Ectodermal cell (in vitro differentiated cells): ENCODE data around the gene ARL15.

Source experiments
- H3K27ac ChIP-seq: 2 replicates; pipeline ENCODE4 v1.7.0; 2013; ENCODE audit warnings: mild to moderate bottlenecking, low read depth, low read length; ENCODE audit not compliant: insufficient read depth, poor library complexity, severe bottlenecking
- H3K27me3 ChIP-seq: 2 replicates; pipeline ENCODE4 v1.7.0; 2013; ENCODE audit warnings: mild to moderate bottlenecking, low read length; ENCODE audit not compliant: insufficient read depth, control insufficient read depth, poor library complexity, severe bottlenecking
- H3K36me3 ChIP-seq: one replicate; pipeline ENCODE4 v1.7.0; 2013; ENCODE audit warnings: low read length; ENCODE audit not compliant: control insufficient read depth, insufficient read depth
- H3K4me1 ChIP-seq: one replicate; pipeline ENCODE4 v1.7.0; 2013; ENCODE audit warnings: low read length; ENCODE audit not compliant: control insufficient read depth, insufficient read depth
- H3K4me3 ChIP-seq: 2 replicates; pipeline ENCODE4 v1.7.0; 2013; ENCODE audit warnings: low read depth, low read length, control low read depth; ENCODE audit not compliant: insufficient read depth
- H3K9me3 ChIP-seq: 2 replicates; pipeline ENCODE4 v1.7.0; 2013; ENCODE audit warnings: mild to moderate bottlenecking, low read length, moderate library complexity; ENCODE audit not compliant: control insufficient read depth
- WGBS, 2 experiments: methylation state at CpG; one replicate each; pipeline ENCODE4 v1.1.7; 2013; ENCODE audit warnings: missing lambda C conversion rate in 2 of 2; 5-methylcytosine and 5-hydroxymethylcytosine counted together

ARL15 gene

DNA sequence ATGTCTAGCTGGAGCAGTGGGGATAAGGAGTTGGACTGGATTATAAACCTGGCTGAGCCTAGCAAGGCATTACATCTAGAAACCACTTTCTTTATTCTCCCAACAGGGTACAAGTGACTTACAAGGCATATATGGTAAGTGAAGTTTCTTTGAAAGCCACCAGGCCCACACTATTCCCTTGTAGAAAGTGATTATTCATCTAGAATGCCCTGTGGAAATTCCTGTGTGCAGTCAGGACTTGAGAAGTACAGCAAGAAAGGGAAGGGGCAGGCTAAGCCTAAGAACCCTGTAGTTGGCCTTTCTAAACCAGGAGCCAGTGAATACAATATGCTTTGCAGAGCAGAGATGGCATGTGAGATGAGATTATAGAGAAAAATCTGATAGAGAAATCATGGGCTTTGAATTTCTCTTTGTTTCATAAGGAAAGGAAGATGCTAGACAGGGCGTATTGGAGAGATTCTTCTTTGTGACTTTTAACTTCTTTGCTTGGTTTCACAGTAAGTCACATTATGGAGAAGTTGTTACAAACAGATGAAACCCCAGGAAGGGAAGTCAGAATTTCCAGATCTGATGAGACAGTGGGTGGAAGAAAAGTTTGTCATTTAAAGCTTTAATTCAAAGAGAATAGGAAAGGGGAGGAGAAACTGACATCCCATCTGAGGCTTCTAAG lies 428.2 kb downstream of the ARL15 start:
- no peak overlapping the region for H3K4me3 ChIP-seq
- no peaks in the 10 kb centered on the region for H3K36me3 ChIP-seq
- 74 to 77% methylated on average over 1 of the region's 1 CpG for WGBS, 2 experiments
- H3K27ac ChIP-seq: no peak overlapping the region
- no peaks in the 10 kb centered on the region for H3K9me3 ChIP-seq
- no peaks in the 10 kb centered on the region for H3K27me3 ChIP-seq
- peaks cover 32% of the 10 kb centered on the region for H3K4me1 ChIP-seq

DNA sequence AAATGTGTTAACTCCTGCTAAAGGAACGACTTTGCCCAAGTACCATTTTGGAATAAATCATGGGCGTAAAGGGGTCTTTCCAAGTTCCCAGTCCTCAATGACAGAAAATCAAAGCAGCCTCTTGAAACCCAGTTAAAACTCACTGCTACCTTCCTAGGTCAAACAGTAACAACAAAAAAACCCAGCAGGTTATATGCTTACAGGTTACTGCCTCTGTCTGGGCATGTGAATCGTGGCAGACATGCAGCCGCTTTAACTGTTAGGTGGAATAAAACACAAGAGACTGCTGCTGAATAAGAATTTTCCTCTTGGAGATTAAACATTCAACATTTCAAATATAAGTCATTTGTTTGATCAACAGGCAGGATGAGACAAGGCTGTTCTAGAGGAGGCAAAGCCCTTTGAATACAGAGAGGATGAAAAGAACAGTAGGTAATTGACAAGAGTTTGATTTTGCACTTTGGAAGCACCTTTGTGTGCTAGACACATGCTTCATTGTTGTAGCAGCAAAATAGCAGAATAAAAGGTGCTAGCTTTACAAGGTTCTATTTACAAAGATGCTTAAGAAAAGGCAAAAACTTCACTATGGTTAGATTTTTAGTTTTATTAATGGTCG lies 430.6 kb downstream of the ARL15 start:
- Histone ChIP-seq H3K9me3 (no peaks in the 10 kb centered on the region), H3K4me1 (peaks cover 29% of the 10 kb centered on the region), H3K4me3 (no peak overlapping the region), H3K36me3 (no peaks in the 10 kb centered on the region), H3K27me3 (no peaks in the 10 kb centered on the region), H3K27ac (no peak overlapping the region)
- WGBS, 2 experiments: 65 to 75% methylated on average over 4 to 5 of the region's 5 CpGs

DNA sequence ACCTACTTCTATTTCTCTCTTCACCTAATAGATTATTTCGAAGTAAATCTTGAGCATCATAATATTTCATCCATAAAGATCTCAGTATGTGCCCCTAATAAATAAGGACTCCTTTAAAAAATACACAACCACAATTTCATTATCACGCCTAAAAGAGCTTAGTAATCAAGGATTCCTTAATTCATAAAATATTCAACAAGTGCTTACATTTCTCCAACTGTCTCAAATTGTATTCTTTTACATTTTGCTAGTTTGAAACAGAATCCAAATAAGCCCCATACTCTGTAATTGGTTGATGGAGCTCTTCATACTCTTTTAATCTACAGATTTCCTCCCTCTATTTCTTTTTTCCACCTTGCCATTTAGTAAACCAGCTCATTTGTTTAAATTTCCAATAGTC lies 432.4 kb downstream of the ARL15 start:
- Histone ChIP-seq H3K4me3 (no peak overlapping the region), H3K4me1 (peaks cover 19% of the 10 kb centered on the region), H3K27me3 (no peaks in the 10 kb centered on the region), H3K9me3 (no peaks in the 10 kb centered on the region), H3K27ac (no peak overlapping the region), H3K36me3 (no peaks in the 10 kb centered on the region)
- 95 to 96% methylated on average over 2 of the region's 2 CpGs for WGBS, 2 experiments

DNA sequence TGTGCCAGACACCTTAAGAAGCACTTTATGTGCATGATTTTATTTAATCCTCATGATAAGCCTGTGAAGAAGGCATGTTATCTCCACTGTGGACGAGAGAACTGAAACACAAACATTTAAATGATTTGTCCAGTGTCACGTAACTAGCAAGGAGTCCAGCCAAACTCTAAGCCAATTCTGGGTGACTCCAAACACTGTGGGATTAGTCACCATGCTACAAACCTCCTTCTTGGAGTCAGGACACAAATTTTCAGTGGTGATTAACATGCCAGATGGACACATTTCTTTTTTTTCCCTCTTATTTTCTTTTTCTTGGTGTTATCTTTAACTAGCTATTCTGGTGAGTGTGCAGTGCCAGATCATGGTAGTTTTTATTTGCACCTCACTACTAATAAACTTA lies 433.1 kb downstream of the ARL15 start:
- H3K27me3 ChIP-seq: no peaks in the 10 kb centered on the region
- 95% methylated on average over 2 of the region's 2 CpGs for WGBS, 2 experiments
- no peak overlapping the region for H3K4me3 ChIP-seq
- H3K4me1 ChIP-seq: peaks cover 11% of the 10 kb centered on the region
- H3K27ac ChIP-seq: no peak overlapping the region
- no peaks in the 10 kb centered on the region for H3K36me3 ChIP-seq
- H3K9me3 ChIP-seq: no peaks in the 10 kb centered on the region

DNA sequence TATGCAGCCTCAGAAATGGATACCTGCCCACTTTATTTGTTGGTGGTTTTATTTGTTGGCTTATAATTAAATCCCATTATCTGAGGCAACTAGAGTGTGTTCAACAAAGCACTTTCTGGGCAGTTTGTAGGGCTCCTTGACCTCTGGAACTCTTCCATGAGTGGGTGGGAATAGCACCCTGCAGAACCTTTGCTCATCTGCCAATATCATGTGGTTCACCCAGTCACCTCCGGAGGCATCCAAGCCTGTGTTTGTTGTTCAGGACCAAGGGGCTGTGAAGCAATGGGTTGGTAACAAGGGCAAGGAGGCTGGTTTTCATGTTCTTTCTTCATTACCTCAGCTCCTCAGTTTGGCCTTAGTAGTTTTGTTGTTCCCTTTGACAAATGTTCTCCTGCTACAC lies 436.0 kb downstream of the ARL15 start:
- Histone ChIP-seq H3K27me3 (no peaks in the 10 kb centered on the region), H3K27ac (no peak overlapping the region), H3K4me3 (no peak overlapping the region), H3K9me3 (no peaks in the 10 kb centered on the region), H3K36me3 (no peaks in the 10 kb centered on the region), H3K4me1 (no peaks in the 10 kb centered on the region)
- WGBS, 2 experiments: 100% methylated on average over 1 of the region's 1 CpG

DNA sequence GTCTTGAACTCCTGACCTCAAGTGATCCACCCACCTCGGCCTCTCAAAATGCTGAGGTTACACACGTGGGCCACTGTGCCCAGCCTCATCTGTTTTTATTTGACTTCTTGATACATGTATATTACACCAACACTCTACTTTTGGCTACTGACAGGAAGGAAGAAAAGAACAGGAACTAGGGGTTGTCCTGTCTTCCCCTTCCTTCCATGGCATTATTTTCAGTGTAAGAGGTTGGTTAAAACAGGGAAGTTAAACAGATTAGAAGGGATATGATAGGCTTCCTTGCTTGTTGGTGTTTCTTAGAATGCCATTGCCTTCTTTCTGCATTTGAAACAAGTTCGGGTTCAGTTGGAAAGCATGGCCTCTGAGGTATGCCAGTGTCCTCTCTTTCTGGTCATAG lies 437.1 kb downstream of the ARL15 start:
- no peaks in the 10 kb centered on the region for H3K9me3 ChIP-seq
- no peak overlapping the region for H3K27ac ChIP-seq
- no peaks in the 10 kb centered on the region for H3K27me3 ChIP-seq
- no peaks in the 10 kb centered on the region for H3K36me3 ChIP-seq
- no peak overlapping the region for H3K4me3 ChIP-seq
- WGBS, 2 experiments: 88% methylated on average over 3 of the region's 3 CpGs
- H3K4me1 ChIP-seq: no peaks in the 10 kb centered on the region

DNA sequence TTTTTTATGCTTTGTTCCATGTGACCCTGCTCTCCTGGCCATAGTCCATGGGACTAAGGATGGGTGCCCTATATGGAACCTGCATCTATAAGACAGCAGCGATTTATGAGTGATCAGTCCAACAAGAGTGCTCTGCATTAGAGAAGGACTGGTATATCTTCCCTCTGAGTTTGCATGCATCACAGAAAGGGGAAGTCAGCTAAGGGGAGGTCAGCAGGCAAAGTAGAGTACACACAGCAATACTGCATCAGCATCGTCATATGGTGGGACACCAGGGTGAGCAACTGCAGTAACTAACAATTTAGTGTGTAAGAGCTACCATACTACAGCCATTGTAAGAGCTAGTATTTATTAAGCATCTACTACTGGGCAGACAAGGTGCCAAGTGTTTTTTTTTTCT lies 438.6 kb downstream of the ARL15 start:
- H3K4me3 ChIP-seq: no peak overlapping the region
- no peaks in the 10 kb centered on the region for H3K36me3 ChIP-seq
- H3K9me3 ChIP-seq: no peaks in the 10 kb centered on the region
- no peaks in the 10 kb centered on the region for H3K27me3 ChIP-seq
- no peaks in the 10 kb centered on the region for H3K4me1 ChIP-seq
- no peak overlapping the region for H3K27ac ChIP-seq
- WGBS, 2 experiments: 94 to 97% methylated on average over 2 of the region's 2 CpGs

DNA sequence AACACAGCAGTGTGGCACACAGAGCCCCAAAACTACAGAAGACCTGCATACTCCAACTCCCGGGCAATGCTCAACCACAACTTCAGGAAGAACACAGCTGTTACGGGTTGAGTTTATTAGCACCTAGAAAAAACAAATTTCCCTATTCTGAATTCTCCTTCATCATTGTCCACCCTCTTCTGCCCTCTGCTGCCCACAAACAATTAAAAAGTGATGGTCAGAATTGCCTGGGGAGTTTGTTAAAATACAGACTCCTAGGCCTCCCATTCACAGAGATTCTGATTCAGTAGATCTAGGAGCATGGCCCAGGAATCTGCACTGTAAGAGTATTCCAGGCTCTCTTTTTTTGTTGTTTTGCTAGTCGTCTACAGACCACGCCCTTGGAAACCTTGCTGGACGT lies 439.3 kb downstream of the ARL15 start:
- no peaks in the 10 kb centered on the region for H3K36me3 ChIP-seq
- no peaks in the 10 kb centered on the region for H3K27me3 ChIP-seq
- no peaks in the 10 kb centered on the region for H3K9me3 ChIP-seq
- 92 to 95% methylated on average over 5 of the region's 5 CpGs for WGBS, 2 experiments
- H3K27ac ChIP-seq: no peak overlapping the region
- H3K4me3 ChIP-seq: no peak overlapping the region
- H3K4me1 ChIP-seq: no peaks in the 10 kb centered on the region

DNA sequence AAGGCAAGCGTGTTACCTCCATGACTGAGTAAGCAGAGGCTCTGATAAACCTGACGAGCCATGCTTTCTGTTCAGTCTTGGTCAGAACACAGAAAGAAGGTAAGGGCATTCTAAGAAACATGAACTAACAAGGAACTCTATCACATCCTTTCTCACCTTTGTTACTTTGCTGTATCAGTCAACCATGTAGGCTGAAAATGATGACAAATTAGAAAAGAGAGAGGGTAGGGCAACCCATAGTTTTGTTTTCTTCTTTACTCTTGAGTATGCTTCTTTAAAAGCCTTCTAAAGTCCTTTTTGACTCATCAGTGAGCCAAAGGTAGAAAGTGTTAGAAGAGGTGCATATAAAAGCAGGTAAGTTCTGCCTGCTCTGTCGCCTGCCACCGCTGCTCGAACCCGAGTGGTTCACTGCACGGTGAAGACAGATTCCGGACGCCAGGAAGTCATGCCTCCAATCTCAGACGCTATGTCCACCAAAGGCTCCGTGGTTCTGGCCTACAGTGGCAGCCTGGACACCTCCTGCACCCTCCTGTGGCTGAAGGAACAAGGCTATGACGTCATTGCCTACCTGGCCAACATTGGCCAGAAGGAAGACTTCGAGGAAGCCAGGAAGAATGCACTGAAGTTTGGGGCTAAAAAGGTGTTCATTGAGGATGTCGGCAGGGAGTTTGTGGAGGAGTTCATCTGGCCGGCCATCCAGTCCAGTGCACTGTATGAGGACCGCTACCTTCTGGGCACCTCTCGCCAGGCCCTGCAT lies 451.5 kb downstream of the ARL15 start:
- WGBS, 2 experiments: 95% methylated on average over 17 of the region's 17 CpGs
- Histone ChIP-seq H3K4me1 (no peaks in the 10 kb centered on the region), H3K9me3 (no peaks in the 10 kb centered on the region), H3K4me3 (no peak overlapping the region), H3K27ac (no peak overlapping the region), H3K36me3 (no peaks in the 10 kb centered on the region), H3K27me3 (no peaks in the 10 kb centered on the region)

DNA sequence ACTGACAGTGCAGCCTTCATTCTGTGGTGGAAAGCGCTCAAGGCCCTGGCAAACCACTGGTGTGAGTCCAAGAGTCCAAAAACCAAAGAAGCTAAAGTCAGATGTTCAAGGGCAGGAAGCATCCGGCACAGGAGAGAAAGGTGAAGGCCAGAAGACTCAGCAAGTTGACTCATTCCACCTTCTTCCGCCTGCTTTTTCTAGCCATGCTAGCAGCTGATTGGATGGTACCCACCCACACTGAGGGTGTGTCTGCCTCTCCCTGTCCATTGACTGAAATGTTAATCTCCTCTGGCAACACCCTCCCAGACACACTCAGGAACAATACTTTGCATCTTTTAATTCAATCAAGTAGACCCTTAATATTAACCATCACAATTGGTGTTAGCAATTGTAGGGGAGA lies 453.9 kb downstream of the ARL15 start:
- H3K27me3 ChIP-seq: no peaks in the 10 kb centered on the region
- H3K36me3 ChIP-seq: no peaks in the 10 kb centered on the region
- no peak overlapping the region for H3K27ac ChIP-seq
- no peaks in the 10 kb centered on the region for H3K4me1 ChIP-seq
- no peaks in the 10 kb centered on the region for H3K9me3 ChIP-seq
- WGBS, 2 experiments: 74 to 79% methylated on average over 3 of the region's 3 CpGs
- no peak overlapping the region for H3K4me3 ChIP-seq
